GM18867 (cell line): ENCODE data around the gene ZNF217.
"Not testable (repeated sequence)": the region's sequence is repeated elsewhere in the genome, so short reads cannot be mapped to it uniquely, and the experiment has no call there.

Source experiments
- ATAC-seq: cut with Tn5 transposase; IDR thresholded peaks from one replicate; pipeline ENCODE4 v1.9.1; 2021; ENCODE audit warnings: mild to moderate bottlenecking, moderate library complexity; ENCODE audit not compliant: unreplicated experiment

ZNF217 gene

DNA sequence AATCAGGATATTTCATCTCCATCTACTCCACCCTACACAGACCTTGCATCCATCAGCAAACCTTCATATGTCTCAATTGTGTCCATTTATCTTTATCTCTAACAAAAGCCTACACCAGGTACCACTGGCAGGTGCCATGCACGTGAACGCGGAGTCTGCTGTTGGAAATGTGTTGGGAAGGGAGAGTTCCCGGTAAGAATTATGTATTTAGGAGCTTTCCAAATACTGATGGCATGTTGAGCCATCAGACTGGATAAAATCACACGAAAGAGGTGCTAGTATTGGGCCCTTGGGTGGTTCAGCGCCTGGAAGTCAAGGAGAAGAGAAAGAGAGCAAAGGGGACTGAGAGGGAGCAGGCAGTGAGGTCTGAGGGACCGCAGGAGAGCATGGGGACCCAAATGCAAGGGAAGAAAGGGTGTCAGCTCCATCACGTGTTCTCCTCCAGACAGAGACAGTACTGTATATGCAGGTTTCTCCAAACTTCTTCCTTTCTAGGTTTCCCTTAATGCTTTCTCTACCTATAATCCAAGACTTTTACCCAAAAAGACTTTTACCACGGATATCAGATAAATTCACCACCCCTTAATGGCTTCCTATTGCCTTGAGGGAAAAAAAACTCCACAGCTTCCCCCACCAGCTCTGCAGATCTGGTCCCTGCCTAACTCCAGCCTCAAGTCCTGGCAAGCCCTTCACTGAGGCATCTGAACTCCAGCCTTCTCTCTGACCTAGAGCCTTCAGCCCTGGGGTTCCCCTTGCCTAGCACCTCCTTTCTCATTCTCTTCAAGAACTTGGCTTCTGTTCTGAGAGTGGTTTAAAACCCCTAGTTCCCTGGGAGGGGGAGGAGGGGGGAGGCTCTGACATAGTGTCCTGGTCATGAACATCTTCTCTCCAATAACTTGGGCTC lies 4.8 kb upstream of the ZNF217 start:
- no peak for ATAC-seq

DNA sequence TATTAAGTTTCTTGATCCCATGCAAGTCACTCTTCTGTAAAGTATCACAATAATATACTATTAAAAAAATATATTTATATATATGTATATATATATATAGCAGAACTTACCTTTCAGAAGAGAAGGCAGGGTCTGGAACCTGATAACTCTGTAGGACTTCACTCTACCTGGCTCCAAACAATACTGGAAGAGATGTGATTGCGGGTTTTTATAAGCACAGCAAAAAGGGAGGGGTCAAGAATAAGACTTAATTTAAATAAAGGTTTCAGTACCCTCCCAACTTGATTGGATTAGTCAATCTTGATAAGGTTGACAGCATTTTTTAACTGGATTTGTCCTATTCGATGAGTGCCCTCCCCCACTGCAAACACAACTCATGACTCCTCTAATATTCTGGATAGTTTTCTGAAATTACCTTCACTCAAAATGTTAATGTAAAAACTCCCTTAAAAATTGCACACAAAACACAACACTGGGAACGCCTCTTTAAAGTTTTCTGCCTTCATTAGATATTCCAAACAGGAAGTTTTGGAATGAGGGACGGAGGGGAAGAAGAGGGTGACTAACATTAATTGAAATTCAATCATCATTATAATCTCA lies 4.0 kb upstream of the ZNF217 start:
- no peak for ATAC-seq

DNA sequence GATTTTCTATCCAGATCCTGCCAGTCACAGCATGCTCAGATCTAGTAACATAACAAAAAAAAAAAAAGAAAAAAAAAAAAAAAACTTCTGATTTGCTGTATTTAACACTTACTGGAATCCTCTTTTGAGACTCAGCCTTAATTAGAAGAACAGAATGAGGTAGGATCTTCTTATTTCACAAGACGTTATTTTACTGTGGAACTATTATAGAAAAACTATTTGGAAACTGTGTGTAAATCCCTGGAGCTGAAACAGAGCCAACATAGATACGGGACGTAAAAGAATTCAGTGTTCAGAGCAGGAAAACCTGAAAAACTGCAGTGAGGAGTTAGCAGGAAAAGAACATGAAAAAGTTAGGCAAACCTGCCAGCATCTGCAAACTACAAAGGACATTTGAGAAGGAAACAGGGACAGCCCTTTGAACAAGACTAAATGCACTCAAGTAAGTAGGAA lies 3.4 kb upstream of the ZNF217 start:
- ATAC-seq: no peak

DNA sequence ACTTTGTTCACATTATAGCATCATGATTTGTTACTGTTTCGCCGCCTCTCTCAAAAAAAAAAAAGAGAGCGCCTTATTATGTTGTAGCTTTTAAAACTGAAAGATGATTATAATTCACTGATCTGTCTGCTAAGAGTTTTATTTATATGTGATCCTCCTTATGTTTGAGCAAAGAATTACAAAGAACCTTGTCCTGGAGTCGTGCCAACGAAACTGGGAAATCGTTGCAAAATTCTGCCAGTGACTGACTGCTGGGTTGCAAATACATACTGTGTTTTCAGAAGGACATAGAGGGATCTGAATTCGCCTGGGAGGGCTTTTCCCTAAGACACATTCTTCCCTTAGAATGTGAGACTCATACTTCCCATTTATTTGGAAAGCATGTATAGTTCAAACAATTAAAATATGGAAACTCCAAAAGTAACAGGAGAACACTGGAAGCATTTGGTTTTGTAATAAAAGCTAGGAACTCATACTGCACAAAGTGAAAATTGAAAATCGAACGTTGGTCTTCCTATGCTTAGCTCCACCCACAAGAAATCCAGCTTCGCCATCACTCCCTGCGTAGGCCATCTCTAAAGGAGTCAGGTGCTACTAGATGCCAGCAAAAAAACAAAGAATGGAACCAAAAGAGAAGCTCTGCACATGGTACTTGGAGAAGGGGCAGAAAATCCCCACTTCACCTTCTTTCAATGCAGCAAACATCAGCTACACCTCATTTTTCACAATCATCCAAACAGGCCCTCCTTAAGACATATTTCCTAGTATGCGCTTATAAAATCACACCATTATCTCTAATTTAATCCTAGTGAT lies 2.8 kb upstream of the ZNF217 start:
- not testable (repeated sequence) for ATAC-seq

DNA sequence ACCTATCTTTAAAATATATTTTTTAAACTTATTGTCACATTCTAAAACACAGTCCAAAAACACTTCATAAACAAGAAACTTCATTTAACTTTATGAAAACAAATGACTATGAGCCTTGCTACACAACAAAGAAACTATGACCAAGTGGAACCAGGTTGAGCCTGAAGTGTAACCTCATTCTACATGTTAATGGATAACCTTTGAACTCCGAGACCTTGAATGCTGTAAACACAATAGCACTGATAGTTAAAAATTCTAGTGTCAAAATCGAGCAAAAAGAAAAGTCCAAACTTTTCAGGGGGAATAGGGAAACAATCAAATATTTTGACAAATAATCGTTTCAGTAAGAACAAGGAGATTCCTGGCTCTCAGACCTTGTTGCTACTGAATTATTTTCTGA lies 2.1 kb upstream of the ZNF217 start:
- not testable (repeated sequence) for ATAC-seq

DNA sequence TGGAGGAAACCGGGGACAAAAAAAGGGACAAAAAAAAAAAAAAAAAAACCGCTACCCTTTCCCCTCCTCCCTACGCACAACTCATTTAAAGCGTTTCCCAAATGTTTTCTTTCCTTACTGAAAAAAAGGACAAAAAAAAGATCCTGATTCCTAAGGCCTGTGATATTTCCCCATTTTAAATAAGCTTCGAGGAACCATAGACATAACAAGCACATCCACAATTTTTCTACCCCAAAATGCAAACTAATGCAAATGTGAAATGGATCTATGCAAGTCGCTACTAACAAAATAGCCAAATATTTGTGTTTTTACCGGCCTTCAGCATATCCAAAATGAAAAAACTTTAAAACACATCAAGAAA lies 1.4 kb upstream of the ZNF217 start:
- ATAC-seq: no peak

DNA sequence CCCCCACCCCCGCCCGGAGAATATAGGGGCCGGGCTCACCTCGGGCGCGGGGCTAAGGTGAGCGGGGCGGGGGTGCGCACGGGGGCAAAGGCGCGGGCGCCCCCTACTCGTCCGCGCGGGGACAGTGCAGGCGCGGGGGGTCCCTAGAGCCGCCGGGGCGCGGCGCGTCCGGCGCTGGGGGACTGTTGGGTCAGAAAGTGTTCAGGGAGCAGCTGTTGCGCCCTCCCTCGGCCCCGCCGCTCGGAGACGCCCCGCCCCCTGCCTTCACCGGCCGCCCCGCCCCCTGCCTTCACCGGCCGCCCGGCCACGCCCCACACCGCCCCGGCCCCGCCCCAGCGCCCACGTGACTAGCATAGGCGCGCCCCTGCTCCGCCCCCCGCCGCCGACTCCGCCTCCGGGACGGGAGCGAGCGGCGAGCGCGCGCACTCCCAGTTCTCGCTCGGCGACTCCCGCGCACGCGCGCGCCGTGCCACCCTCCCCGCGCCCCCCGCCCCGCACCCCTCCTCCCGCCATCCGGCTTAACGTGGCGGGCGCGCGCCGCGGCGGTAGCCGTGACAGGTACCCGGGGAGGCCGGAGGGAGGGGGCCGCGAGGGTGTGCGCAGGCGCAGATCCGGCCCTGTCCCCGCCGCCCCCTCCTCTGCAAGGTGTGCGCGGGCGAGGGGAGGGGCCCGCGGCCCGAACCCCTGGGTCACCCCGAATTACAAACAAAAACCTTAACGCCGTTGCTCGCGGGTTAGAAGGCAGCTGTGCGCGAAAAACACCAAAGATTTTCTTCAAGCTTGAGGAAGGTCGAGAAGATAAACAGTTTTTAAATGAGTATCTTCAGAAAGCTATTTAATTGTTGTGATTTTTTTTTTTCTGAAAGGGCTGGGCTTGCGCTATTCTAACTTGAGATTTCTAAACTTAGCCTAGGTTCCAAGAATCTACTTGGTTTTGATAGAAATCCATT lies 704 bp upstream of the ZNF217 start:
- ATAC-seq: peak; percentile 67

DNA sequence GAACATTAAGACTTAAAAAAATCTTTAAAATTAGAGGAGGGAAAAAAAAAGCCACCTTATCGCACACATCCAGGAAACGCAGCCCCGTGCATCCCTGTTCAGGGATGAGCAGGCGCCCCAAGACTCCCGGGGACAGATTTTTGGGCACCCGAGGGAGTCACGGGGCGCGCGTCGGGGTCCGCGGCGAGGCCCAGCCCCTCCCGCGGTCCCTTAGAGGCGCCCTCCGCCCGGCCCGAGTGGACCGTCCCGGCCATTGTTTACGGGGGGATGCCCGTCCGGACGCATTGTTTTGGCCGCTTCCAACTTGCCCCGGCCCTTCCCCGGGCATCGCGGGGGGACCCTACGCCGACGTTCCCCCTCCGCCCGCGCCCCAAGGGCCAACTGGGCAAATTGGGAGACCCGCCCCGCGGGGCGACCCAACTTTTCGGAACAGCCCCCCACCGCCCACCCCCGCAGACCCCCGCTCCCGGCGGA lies 610 bp downstream of the ZNF217 start:
- no peak for ATAC-seq

DNA sequence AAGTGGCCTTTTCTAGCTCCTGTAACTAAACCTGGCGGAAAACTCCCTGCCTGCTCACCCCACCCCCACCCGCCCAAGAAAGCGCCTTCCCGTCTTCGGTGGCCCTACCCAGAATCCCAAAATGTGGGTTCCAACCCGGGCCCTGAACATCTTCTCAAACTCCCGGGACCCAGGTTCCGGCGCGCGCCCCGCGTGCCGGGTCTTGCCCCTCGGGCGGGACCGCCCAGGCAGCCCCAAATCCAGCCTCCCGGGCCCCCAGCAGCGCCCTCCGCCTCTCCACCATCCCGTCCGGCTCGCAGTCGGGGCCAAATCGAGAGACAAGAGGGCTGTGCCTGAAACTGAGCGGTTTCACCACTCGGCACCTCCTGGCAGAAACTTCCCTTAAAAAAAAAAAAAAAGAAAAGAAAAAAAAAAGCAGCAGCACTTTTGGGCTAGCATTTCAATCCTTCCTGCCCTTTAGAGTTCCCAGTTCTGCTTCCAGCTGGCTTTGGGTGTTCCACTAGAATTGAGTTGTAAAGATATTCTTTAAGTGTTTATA lies 1.1 kb downstream of the ZNF217 start:
- peak; percentile 26 for ATAC-seq

DNA sequence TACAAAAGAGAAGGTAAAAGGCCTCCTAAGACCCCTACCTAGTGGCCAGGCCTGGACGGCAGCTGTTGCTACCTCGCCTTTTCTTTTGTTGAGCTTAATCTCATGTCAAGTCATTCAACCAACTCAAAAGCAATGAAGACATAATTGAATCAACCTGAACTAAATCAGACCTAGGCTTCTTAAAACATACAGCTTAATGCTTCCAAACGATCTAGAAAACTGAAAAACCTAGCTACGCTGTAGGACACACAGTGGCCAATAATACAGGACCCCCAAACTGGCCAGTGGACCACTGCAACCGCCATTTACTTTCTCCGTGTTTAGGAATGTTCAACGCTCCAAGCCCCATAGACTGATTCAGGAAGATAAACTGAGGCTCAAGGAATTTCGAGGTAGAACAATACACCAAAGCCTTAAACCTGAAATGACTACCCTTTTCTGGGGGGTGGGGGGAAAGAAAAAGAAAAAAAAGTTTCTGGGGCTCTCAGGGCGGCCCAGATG lies 1.6 kb downstream of the ZNF217 start:
- ATAC-seq: not testable (repeated sequence)

DNA sequence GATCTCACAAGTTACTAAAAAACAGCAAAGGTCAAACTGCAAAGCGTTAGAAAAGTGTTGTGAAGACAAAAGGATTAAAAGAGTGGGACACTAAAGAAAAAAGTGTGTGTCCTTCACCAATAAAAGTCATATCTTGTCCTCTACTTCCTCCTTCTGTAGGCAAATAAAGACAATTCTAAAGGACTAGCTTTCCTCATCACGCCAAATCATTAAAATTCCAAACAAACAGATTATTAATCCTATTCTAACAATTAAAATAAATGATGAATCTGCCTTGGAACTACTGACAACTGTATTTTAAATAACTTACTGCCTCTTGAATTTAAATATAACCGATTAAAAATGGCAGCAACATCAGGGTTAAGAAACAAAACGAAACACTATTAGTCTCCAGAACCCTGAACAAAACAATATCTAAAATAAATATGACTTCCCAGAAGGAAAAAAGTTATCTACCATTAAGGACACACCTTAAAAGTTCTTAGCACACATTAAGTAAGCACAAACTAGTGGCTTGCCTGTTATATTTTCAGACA lies 2.4 kb downstream of the ZNF217 start:
- not testable (repeated sequence) for ATAC-seq

DNA sequence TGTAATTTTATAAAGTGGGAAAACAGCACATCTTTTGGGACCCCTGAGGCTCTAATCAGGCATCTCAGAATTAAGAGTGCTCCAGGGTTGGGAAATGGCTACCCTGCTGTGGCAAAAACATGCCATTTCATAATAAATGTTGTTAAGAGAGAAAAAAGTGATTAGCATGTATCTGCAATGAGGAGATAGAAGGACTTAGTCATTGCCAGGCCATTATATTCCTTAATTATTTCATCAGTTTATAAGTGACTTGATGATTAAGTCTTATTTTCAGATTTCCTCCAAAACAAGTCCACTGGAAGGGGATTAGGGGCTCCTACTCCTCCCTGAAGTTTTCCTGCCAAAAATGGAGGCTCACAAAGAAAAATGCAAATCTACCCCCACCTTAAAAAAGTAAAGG lies 3.0 kb downstream of the ZNF217 start:
- not testable (repeated sequence) for ATAC-seq

DNA sequence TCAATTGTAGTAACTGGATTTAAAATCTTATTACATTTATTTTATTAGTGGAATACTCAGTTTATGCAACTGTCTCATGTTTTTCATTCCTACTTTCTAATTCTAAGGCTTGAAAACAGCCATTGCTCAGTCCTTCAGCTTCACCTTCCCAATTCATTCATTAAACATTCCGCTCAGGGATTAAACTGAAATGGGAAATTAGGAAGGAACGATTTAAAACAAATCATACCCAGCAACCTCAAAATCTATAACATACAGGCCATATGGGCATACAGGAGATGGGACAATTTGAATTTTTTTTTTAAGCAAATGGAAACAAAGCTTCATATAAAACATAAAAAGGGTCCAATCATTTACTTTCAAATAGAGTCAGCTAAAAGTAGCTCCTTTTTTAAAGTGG lies 3.5 kb downstream of the ZNF217 start:
- ATAC-seq: not testable (repeated sequence)

DNA sequence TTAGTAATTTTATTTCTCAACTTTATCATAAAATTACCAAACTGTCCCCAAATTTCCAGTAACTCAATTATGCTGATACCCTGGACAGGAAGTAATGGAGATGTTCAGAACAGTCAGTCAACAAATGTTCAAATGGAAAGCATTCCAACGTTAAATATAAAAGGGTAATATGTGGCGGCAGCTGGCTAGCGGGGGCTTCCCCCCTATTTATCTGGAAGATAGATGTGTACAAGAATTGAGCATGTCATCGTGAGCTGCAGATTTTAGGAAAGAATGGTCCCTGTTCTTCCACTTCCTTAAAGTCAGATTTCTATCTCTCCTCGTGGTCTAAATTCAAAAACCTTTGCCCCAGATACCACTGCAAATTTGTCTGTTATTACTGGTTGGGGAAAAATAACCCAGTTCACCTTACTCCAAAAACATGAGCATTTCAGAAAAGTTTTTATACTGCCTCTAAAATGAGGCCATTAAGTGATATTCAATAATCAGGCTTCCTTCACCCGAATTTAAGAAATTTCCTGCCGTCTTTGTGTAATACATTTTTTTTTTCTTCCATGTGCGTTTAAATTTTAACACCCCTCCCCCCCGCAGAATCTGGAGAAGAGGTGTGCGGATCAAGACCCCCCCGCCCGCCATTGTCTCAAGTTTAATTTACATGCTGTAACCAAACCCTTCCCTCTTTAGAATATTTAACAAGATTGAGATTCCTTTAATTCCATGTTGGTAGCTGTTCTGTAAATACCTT lies 4.1 kb downstream of the ZNF217 start:
- not testable (repeated sequence) for ATAC-seq

DNA sequence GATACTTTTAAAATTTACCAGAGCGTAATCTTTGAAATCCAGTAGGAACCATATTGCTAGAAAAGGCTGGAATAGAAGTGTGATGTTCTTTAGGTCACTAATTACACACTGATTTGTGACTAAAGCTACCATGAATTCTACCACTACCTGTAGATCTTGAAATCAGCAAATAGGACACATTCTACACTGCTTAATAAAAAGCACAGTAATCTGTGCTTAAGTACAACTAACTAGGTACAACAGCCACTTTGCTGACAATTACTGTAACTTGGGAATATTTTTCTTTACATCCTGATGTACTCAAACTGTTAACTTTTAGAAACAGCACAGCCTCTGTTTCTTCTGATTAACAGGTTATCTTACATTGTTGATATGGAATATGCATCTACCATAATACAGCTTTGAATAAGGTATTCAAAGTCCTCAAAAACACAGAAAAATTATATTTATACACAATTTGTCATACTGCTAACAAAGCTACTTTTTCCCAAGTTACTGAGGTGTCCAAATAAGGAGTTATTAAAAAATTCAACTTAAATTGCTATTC lies 6.4 kb downstream of the ZNF217 start:
- not testable (repeated sequence) for ATAC-seq

DNA sequence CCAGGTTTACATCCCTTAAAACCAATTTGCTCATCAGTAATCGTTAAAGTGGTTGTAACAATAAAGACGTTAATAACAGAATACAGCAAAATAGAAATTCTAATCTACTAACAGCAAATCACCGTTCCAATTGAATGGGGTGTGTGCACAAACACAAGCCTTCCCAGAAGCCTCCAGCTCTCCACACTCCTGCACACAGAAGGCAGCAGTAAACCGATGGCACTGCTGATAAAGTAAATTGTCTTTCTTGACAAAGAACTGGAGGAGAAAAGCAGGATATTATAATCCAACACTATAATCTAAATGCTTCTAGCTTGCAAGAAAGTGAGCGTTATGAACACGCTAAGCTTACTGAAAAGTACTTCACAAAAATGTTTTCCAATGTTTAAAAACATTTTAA lies 7.0 kb downstream of the ZNF217 start:
- no peak for ATAC-seq

DNA sequence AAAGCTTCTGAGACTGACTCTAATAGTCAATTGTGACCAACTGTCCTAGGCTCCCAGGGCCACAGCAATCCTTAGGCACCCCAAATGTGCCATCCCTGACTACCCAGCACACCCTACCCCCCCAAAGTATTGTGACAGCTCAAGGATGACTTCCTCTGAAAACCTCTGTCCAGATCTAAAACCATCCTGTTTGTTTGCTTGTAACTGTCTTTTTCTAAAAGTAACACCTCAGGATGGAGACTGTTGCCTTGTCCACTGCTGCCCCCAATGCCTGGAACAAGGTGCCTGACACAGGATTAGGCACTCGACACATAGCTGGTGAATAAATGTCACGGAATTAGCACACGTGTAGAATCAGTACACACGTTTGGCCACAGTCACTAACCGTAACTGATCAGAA lies 7.7 kb downstream of the ZNF217 start:
- not testable (repeated sequence) for ATAC-seq

DNA sequence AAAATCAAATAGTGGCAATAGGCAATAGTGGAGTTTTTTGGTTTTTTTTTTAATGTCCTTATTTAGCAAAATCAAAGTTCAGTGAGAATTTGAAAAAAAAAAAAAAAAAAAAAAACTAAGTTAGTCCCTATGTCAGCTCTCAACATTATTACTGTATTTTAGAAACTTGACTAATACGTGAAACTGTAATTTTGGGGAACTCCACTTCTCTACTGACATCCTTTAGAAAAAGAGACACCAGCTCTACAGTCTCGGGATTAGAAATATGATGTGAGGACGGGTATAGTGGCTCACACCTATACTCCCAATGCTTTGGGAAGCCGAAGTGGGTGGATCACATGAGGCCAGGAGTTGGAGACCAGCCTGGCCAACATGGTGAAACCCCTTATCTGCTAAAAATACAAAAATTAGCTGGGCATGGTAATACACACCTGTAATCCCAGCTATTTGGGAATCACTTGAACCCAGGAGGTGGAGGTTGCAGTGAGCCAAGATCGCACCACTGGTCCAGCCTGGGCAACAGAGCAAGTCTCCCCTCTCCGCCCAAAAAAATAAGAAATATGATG lies 8.6 kb downstream of the ZNF217 start:
- ATAC-seq: not testable (repeated sequence)
